Heart left ventricle (tissue), 16 donors: Measurements from ENCODE around the gene XYLT1. TPM values are rescaled to one million over a fixed set of nuclear protein-coding genes. Genes with fewer than 3 reads are reported as not detected.

Experiments used
- ATAC-seq, 4 donors: fragments of 200-7000 bp; cut with Tn5 transposase; one replicate each; pipeline ENCODE4 v1.9.1; 2020 to 2022; ENCODE audit warnings: moderate library complexity in 4 of 4, mild to moderate bottlenecking in 3 of 4, moderate number of reproducible peaks in 1 of 4
- DNase-seq, 5 donors: peaks; one replicate each; pipeline ENCODE4 v3.0.0-alpha.2; 2020
- H3K27ac ChIP-seq, 12 donors: fragments of 200-600 bp; sonication (generic) in 4 of 12; one replicate each; pipeline versions ENCODE4 v1.5.0 to v1.8.0; 2016 to 2022; ENCODE audit warnings: mild to moderate bottlenecking in 2 of 12
- H3K27me3 ChIP-seq, 9 donors: fragments of 200-600 bp; sonication (generic) in 2 of 9; one replicate each; pipeline versions ENCODE4 v1.5.1 to v1.8.0; 2016 to 2022; ENCODE audit warnings: mild to moderate bottlenecking in 3 of 9
- H3K36me3 ChIP-seq, 9 donors: fragments of 200-600 bp; sonication (generic) in 2 of 9; one replicate each; pipeline versions ENCODE4 v1.5.0 to v1.8.0; 2018 to 2022; ENCODE audit warnings: mild to moderate bottlenecking in 2 of 9
- H3K4me1 ChIP-seq, 12 donors: fragments of 200-600 bp; sonication (generic) in 4 of 12; one replicate each; pipeline versions ENCODE4 v1.5.0 to v1.8.0; 2016 to 2022; ENCODE audit warnings: mild to moderate bottlenecking in 3 of 12
- H3K4me3 ChIP-seq, 12 donors: fragments of 200-600 bp; sonication (generic) in 4 of 12; one replicate each; pipeline versions ENCODE4 v1.5.0 to v1.8.0; 2017 to 2022; ENCODE audit warnings: mild to moderate bottlenecking in 9 of 12, moderate library complexity in 4 of 12
- H3K9me3 ChIP-seq, 12 donors: fragments of 200-600 bp; sonication (generic) in 4 of 12; one replicate each; pipeline versions ENCODE4 v1.5.0 to v1.8.0; 2016 to 2022; ENCODE audit warnings: mild to moderate bottlenecking in 1 of 12
- POLR2A ChIP-seq, 2 donors: fragments of 450-650 bp; IDR thresholded peaks; one replicate each; pipeline ENCODE4 v1.6.1; 2017; ENCODE audit warnings: antibody characterized with exemption in 2 of 2, mild to moderate bottlenecking in 2 of 2, moderate library complexity in 2 of 2
- WGBS, 4 donors: extraction: QIAGEN DNeasy Blood & Tissue Kit in 2 of 4; methylation state at CpG; one replicate each; pipeline versions ENCODE4 v1.1.5 to v1.1.7; 2013 to 2018; 5-methylcytosine and 5-hydroxymethylcytosine counted together
- intact Hi-C, 10 donors: fragments of 100-400 bp; cut with DNase I; formaldehyde crosslinking; loops; one replicate each; pipeline versions ENCODE4 v1.11.1 to v1.14.2; 2022
- polyA plus RNA-seq, 2 donors: library from polyadenylated mRNA; stranded (reverse); fragments of 200-250 nt; gene quantifications; one replicate each; pipeline ENCODE4 v1.2.3, GENCODE V29; 2013
- total RNA-seq, 9 donors: library from RNA; depleted of rRNA in 2 of 9; stranded (reverse); fragments of >200 nt in 2 of 9; fragmentation: NEBNext Ultra II Directional in 3 of 9; extraction: Animal tissue kit (Norgen Biotek cat#: 25700) in 3 of 9; gene quantifications; one replicate each; pipeline versions ENCODE4 v1.1.0 to v1.2.4, GENCODE V29; 2016 to 2023
- TF ChIP-seq, protein P1 (sequence below), 12 donors: fragments of 200-600 bp; sonication (generic) in 4 of 12; IDR thresholded peaks; one replicate each; pipeline versions ENCODE4 v1.5.0 to v1.8.0; 2018 to 2022; ENCODE audit warnings: antibody characterized with exemption in 12 of 12, mild to moderate bottlenecking in 5 of 12
- donor health status: ischemic (EF 13 %, LVEDD 7.1; RV severe dilation, severe dysfunction).
- donor health status: healthy with polysubstance abuse.
- donor health status: DM: no; HTN: yes; CAD: no.
- donor health status: DM: no; HTN: no; CAD: no.
- donor health status: ischemic (EF 25% LVEDD 6.9; RV normal size, moderate dysfunction).
- donor health status: ischemic (EF 25% LVEDD 5.7; RV mildly dilated, moderate dysfunction).
- donor health status: healthy.
- donor health status: DM: yes; HTN: yes; CAD: no.
- donor health status: ischemic (EF 35%, LVEDD 5.7; RV mildly dilated, moderate dysfunction).
- donor health status: nonischemic (EF 11% LVEDD 7.7; RV severe dilation, severe dysfunction).
- donor health status: DM: yes; HTN: yes; CAD: no.
- donor health status: PGD.
- donor health status: ischemic (EF 29% LVEDD 5.4; RV normal size, mild dysfunction).
- donor health status: nonischemic (EF 23%, LVEDD 6.1; RV moderate dilation, normal function).

Gene XYLT1
- total and polyA plus RNA-seq, 11 donors, result 0.46 to 12.3 (median 2.4) TPM

DNA sequence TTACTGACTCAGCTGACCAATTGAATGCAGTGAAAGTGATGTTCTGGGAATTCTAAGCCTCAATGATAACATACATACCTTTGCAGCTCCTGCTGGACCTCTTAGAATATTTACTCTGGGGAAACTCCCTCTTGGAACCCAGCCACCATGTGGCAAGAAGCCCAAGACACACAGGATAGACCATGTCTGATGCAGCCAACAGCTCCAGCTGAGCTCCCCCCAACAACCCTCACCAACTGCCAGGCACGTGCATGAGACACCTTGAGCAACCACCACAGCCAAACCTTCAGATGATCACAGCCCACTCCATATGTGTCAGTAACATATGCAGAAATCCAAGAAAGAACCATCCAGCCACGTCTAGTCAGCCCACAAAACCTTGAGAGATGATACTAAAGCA, 53.0 kb downstream of the XYLT1 start:
- WGBS, 4 donors, result 82 to 91% (median 88%) methylated on average over 2 of the region's 2 CpGs
- Histone ChIP-seq H3K27me3 (no peaks in the 10 kb centered on the region), H3K4me3 (no peak overlapping the region), H3K27ac (peak overlapping the region in 2 of 12 donors; percentile 35 to 74), H3K9me3 (peaks cover 0 to 8% (median 0%) of the 10 kb centered on the region in 12 donors), H3K4me1 (peaks cover 0 to 24% (median 1%) of the 10 kb centered on the region in 12 donors), H3K36me3 (no peaks in the 10 kb centered on the region)
- TF ChIP-seq, protein P1, sequence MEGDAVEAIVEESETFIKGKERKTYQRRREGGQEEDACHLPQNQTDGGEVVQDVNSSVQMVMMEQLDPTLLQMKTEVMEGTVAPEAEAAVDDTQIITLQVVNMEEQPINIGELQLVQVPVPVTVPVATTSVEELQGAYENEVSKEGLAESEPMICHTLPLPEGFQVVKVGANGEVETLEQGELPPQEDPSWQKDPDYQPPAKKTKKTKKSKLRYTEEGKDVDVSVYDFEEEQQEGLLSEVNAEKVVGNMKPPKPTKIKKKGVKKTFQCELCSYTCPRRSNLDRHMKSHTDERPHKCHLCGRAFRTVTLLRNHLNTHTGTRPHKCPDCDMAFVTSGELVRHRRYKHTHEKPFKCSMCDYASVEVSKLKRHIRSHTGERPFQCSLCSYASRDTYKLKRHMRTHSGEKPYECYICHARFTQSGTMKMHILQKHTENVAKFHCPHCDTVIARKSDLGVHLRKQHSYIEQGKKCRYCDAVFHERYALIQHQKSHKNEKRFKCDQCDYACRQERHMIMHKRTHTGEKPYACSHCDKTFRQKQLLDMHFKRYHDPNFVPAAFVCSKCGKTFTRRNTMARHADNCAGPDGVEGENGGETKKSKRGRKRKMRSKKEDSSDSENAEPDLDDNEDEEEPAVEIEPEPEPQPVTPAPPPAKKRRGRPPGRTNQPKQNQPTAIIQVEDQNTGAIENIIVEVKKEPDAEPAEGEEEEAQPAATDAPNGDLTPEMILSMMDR (IDR thresholded peaks at IDR 0.05), result no peak
- no peak for TF ChIP-seq POLR2A (IDR thresholded peaks at IDR 0.05)
- intact Hi-C loops, result loop anchor here in 1 of 10 donors (10.0 kb wide), 1 partner anchor 553 kb away; no protein-coding TSS in a partner anchor
- no peak for DNase-seq
- ATAC-seq, result no peak

GRCh38 chr16:17416461-17417311, 54.1 kb downstream of the XYLT1 start:
- Histone ChIP-seq H3K9me3 (peaks cover 0 to 4% (median 0%) of the 10 kb centered on the region in 12 donors), H3K4me1 (peaks cover 0 to 24% (median 1%) of the 10 kb centered on the region in 12 donors), H3K36me3 (no peaks in the 10 kb centered on the region), H3K27me3 (no peaks in the 10 kb centered on the region), H3K4me3 (peak overlapping the region in 3 of 12 donors; percentile 1 to 30 (median 4)), H3K27ac (peak overlapping the region in 3 of 12 donors; percentile 37 to 74 (median 38))
- ATAC-seq, result peak; percentile 43 to 80 (median 74)
- intact Hi-C loops, result loop anchor here in 1 of 10 donors (10.0 kb wide), 1 partner anchor 552 kb away; no protein-coding TSS in a partner anchor
- TF ChIP-seq, protein P1 (IDR thresholded peaks at IDR 0.05), result peak in 5 of 12 donors; percentile 13 to 31 (median 21)
- no peak for TF ChIP-seq POLR2A (IDR thresholded peaks at IDR 0.05)
- DNase-seq, result peak in 4 of 5 donors; percentile 25 to 46 (median 32)
- 20 to 26% (median 25%) methylated on average over 10 to 14 of the region's 14 CpGs for WGBS, 4 donors

DNA sequence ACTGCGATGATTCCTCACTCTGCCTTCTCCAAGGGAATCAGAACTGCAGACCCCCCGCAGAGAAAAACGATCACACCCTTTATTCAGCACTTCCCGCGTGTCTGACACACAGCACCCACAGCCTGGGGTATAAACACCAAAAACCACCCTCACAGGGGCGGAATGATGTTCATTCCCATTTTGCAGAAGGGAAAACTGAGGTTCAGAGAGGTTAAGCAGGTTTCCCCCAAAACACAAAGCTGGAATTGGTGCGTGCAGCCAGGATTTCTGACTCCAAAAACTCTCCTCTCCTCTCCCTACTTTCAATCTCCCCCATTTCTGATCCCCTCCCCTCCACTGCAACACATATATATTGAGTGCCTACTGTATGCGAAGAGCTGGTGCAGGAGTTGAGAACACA, 55.8 kb downstream of the XYLT1 start:
- no peak overlapping the region for H3K27ac ChIP-seq
- no peaks in the 10 kb centered on the region for H3K27me3 ChIP-seq
- intact Hi-C loops, result loop anchor here in 1 of 10 donors (10.0 kb wide), 1 partner anchor 550 kb away; no protein-coding TSS in a partner anchor
- ATAC-seq (no peak), DNase-seq (no peak)
- H3K4me1 ChIP-seq, result peaks cover 0 to 24% (median 1%) of the 10 kb centered on the region in 12 donors
- 93 to 95% (median 94%) methylated on average over 8 of the region's 8 CpGs for WGBS, 4 donors
- no peak overlapping the region for H3K4me3 ChIP-seq
- no peaks in the 10 kb centered on the region for H3K9me3 ChIP-seq
- no peaks in the 10 kb centered on the region for H3K36me3 ChIP-seq
- no peak for TF ChIP-seq POLR2A (IDR thresholded peaks at IDR 0.05)
- TF ChIP-seq, protein P1 (IDR thresholded peaks at IDR 0.05), result no peak

DNA sequence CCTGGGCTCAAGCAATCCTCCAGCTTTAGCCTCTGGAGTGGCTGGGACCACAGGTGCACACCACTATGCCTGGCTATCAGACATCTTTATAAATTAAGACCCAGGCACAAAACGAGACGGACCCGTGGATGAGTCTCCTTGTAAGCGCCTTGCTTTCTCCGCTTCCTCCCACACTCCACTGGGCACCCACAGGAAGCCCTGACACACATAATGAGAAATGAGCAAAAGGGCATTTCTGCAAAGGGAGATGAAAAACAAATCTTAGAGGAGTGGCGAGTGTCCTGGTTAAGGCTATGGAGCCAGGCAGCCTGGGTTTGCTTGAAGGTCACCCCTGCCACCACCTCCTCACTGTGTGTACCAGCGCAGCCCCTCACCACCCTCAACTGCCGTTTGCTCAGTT, 56.3 kb downstream of the XYLT1 start:
- H3K27me3 ChIP-seq, result no peaks in the 10 kb centered on the region
- H3K27ac ChIP-seq, result no peak overlapping the region
- no peaks in the 10 kb centered on the region for H3K36me3 ChIP-seq
- DNase-seq (no peak), ATAC-seq (no peak)
- TF ChIP-seq, protein P1 (IDR thresholded peaks at IDR 0.05), result no peak
- no peak for TF ChIP-seq POLR2A (IDR thresholded peaks at IDR 0.05)
- WGBS, 4 donors, result 77 to 81% (median 80%) methylated on average over 8 of the region's 8 CpGs
- intact Hi-C loops, result loop anchor here in 1 of 10 donors (10.0 kb wide), 1 partner anchor 550 kb away; no protein-coding TSS in a partner anchor
- peaks cover 0 to 24% (median 1%) of the 10 kb centered on the region in 12 donors for H3K4me1 ChIP-seq
- H3K4me3 ChIP-seq, result no peak overlapping the region
- H3K9me3 ChIP-seq, result no peaks in the 10 kb centered on the region
